ENCODE data around the gene MISP. TPM values are rescaled to one million over a fixed set of nuclear protein-coding genes. Genes with fewer than 3 reads are reported as not detected.

MISP gene
- total and polyA plus RNA-seq, 2 of the 4 experiments (the other 2 are of a cell fraction) = not detected

GRCh38 chr19:737591-738093 lies 13.3 kb upstream of the MISP start:
- no peak overlapping the region for H4K91ac ChIP-seq (ENCODE audit: insufficient read depth, low read depth, low read length)
- DNase-seq (peak; percentile 16), ATAC-seq (ENCODE audit: low read depth) (peak; percentile 84)
- no peak overlapping the region for H4K5ac ChIP-seq (ENCODE audit: low read depth, low read length)
- TF ChIP-seq BHLHE40 (IDR thresholded peaks at IDR 0.05; ENCODE audit: low read depth, low read length) = no peak
- TF ChIP-seq SMC3 (IDR thresholded peaks at IDR 0.05; ENCODE audit: low read depth, low read length) = peak; percentile 53
- TF ChIP-seq ELK1 (IDR thresholded peaks at IDR 0.05; ENCODE audit: borderline replicate concordance, low read depth, low read length) = no peak
- TF ChIP-seq CHD1 (IDR thresholded peaks at IDR 0.05; ENCODE audit: low read depth, low read length) = no peak
- TF ChIP-seq RFX5 (IDR thresholded peaks at IDR 0.05; ENCODE audit: low read depth, low read length) = no peak
- TF ChIP-seq, protein P1, sequence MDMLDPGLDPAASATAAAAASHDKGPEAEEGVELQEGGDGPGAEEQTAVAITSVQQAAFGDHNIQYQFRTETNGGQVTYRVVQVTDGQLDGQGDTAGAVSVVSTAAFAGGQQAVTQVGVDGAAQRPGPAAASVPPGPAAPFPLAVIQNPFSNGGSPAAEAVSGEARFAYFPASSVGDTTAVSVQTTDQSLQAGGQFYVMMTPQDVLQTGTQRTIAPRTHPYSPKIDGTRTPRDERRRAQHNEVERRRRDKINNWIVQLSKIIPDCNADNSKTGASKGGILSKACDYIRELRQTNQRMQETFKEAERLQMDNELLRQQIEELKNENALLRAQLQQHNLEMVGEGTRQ (IDR thresholded peaks at IDR 0.05; ENCODE audit: low read depth, low read length) = no peak
- peak; percentile 51 for TF ChIP-seq RAD21 (IDR thresholded peaks at IDR 0.05; ENCODE audit: low read length)
- TF ChIP-seq CEBPB (IDR thresholded peaks at IDR 0.05; ENCODE audit: low read depth, low read length) = no peak
- peak; percentile 60 for TF ChIP-seq CTCF (conservative IDR thresholded peaks at IDR 0.05; ENCODE audit: low read depth, low read length)
- no peak for TF ChIP-seq NFE2L2 (IDR thresholded peaks at IDR 0.05; ENCODE audit: low read depth, low read length)
- 0 out of 2 replicates have a peak, but pooled peaks have one; percentile 32 for TF ChIP-seq MAZ (IDR thresholded peaks at IDR 0.05; ENCODE audit: borderline replicate concordance, low read depth, low read length)
- no peak for TF ChIP-seq MXI1 (IDR thresholded peaks at IDR 0.05; ENCODE audit: borderline replicate concordance, low read depth, low read length)
- H3K4me2 ChIP-seq (ENCODE audit: low read depth, low read length) = no peak overlapping the region
- H3K18ac ChIP-seq (ENCODE audit: low read depth, low read length) = no peak overlapping the region
- H3K4me3 ChIP-seq (ENCODE audit: insufficient read depth, low read depth, low read length) = no peak overlapping the region
- no peak overlapping the region for H3K23ac ChIP-seq (ENCODE audit: low read depth, low read length)
- no peaks in the 10 kb centered on the region; the same call in 1 of the 2 replicates for H3K36me3 ChIP-seq (ENCODE audit: control insufficient read depth, insufficient read depth, low read length)
- no peak overlapping the region for H3K9ac ChIP-seq (ENCODE audit: low read depth, low read length)
- POLR2A ChIA-PET (ENCODE audit: unreplicated experiment) = no interaction called here
- H3K4me1 ChIP-seq (ENCODE audit: control insufficient read depth, insufficient read depth, low read length) = no peaks in the 10 kb centered on the region
- H3K27ac ChIP-seq (ENCODE audit: insufficient read depth, low read length) = no peak overlapping the region
- CTCF ChIA-PET = no interaction called here
- no peaks in the 10 kb centered on the region for H3K9me1 ChIP-seq (ENCODE audit: insufficient read depth, low read length)
- no peak overlapping the region for H2AK9ac ChIP-seq (replicated peaks; ENCODE audit: low read depth, low read length, poor library complexity)
- 38% methylated on average over 14 of the region's 22 CpGs; no CpG with 5 or more reads in 1 of the 2 experiments for WGBS, 2 experiments (ENCODE audit: extremely low coverage in 2 of 2, insufficient read length in 1 of 2)
- H2AFZ ChIP-seq (replicated peaks; ENCODE audit: low read length, poor library complexity) = peak overlapping the region; percentile 51
- H2AK5ac ChIP-seq (ENCODE audit: low read depth, low read length) = no peak overlapping the region
- H3K27me3 ChIP-seq (ENCODE audit: control insufficient read depth, insufficient read depth, low read length) = no peaks in the 10 kb centered on the region
- no peak overlapping the region for H3K14ac ChIP-seq (replicated peaks; ENCODE audit: low read depth, low read length)
- no peaks in the 10 kb centered on the region for H4K20me1 ChIP-seq (ENCODE audit: insufficient read depth, low read length)
- no peak overlapping the region for H2BK15ac ChIP-seq (ENCODE audit: low read depth, low read length)
- dilution Hi-C loops (cut with HindIII; ENCODE audit: low sequenced_read_pairs, unreplicated experiment) = no loop called here
- H2BK120ac ChIP-seq (ENCODE audit: low read depth, low read length) = no peak overlapping the region
- intact Hi-C loops (cut with micrococcal nuclease) = no loop called here
- in situ Hi-C loops (cut with MboI; ENCODE audit: low sequenced_read_pairs) = no loop called here
- H3K4ac ChIP-seq (ENCODE audit: low read depth, low read length) = no peak overlapping the region
- no peaks in the 10 kb centered on the region for H3K79me1 ChIP-seq (ENCODE audit: low read depth in 1 of 2, low read length in 2 of 2)
- no TSS peak for BruUV-seq (replicated peaks)
- no peaks in the 10 kb centered on the region for H3K9me3 ChIP-seq (ENCODE audit: control insufficient read depth, insufficient read depth, low read length)
- no peak overlapping the region for H2BK20ac ChIP-seq (ENCODE audit: low read depth, low read length)
- H4K8ac ChIP-seq (ENCODE audit: low read depth in 2 of 2, low read length in 2 of 2) = no peak overlapping the region
- no peak overlapping the region for H3K56ac ChIP-seq (ENCODE audit: extremely low read depth, insufficient read depth, low read length)
- no peak overlapping the region for H2BK5ac ChIP-seq (ENCODE audit: low read depth, low read length, poor library complexity, severe bottlenecking)
